Lung (tissue), 12 donors: Measurements from ENCODE around the gene ELF3. TPM values are rescaled to one million over a fixed set of nuclear protein-coding genes. Genes with fewer than 3 reads are reported as not detected.

Source experiments
- ATAC-seq: fragments of 200-7000 bp; cut with Tn5 transposase; one replicate; pipeline ENCODE4 v1.9.1; 2020; ENCODE audit warnings: moderate number of reproducible peaks; ENCODE audit not compliant: insufficient read depth, low FRiP score
- DNase-seq, 3 donors: peaks; one replicate each; pipeline ENCODE4 v3.0.0-alpha.2; 2013 to 2017
- H3K27ac ChIP-seq, 2 donors: one replicate each; pipeline ENCODE4 v1.5.1; 2013; ENCODE audit warnings: mild to moderate bottlenecking in 2 of 2, moderate library complexity in 2 of 2, control low read depth in 1 of 2, inconsistent platforms in 1 of 2, low read depth in 1 of 2, low read length in 1 of 2
- H3K27me3 ChIP-seq, 3 donors: one replicate each; pipeline ENCODE4 v1.5.1; 2013; ENCODE audit warnings: low read length in 2 of 3; ENCODE audit not compliant: control insufficient read depth in 3 of 3, insufficient read depth in 3 of 3
- H3K36me3 ChIP-seq, 4 donors: one replicate each; pipeline ENCODE4 v1.5.1; 2013; ENCODE audit warnings: low read length in 4 of 4, mild to moderate bottlenecking in 1 of 4, moderate library complexity in 1 of 4; ENCODE audit not compliant: control insufficient read depth in 4 of 4, insufficient read depth in 4 of 4
- H3K4me1 ChIP-seq, 5 donors: one replicate each; pipeline ENCODE4 v1.5.1; 2013; ENCODE audit warnings: low read length in 5 of 5, mild to moderate bottlenecking in 2 of 5, moderate library complexity in 1 of 5; ENCODE audit not compliant: control insufficient read depth in 5 of 5, insufficient read depth in 5 of 5
- H3K4me3 ChIP-seq: one replicate; pipeline ENCODE4 v1.5.1; 2013; ENCODE audit warnings: mild to moderate bottlenecking, control low read depth, moderate library complexity
- H3K9ac ChIP-seq, 2 donors: one replicate each; pipeline ENCODE4 v1.5.1; 2013; ENCODE audit warnings: low read length in 2 of 2, control low read depth in 1 of 2; ENCODE audit not compliant: insufficient read depth in 1 of 2
- H3K9me3 ChIP-seq, 4 donors: one replicate each; pipeline ENCODE4 v1.5.1; 2013; ENCODE audit warnings: low read length in 3 of 4, mild to moderate bottlenecking in 1 of 4, moderate library complexity in 1 of 4; ENCODE audit not compliant: control insufficient read depth in 4 of 4, insufficient read depth in 3 of 4
- CTCF ChIP-seq: IDR thresholded peaks from 2 replicates; pipeline ENCODE4 v1.5.1; 2012; ENCODE audit warnings: mild to moderate bottlenecking; ENCODE audit errors: control extremely low read depth, extremely low read depth
- WGBS, 2 donors: extraction: QIAGEN DNeasy Blood & Tissue Kit; methylation state at CpG; one replicate each; pipeline ENCODE4 v1.1.7; 2013; 5-methylcytosine and 5-hydroxymethylcytosine counted together
- polyA plus RNA-seq, 2 donors: library from polyadenylated mRNA; stranded (reverse); fragments of 200-250 nt; gene quantifications; one replicate each; pipeline ENCODE4 v1.2.1, GENCODE V29; 2013
- total RNA-seq, 2 donors: library from RNA; depleted of rRNA in 1 of 2; stranded (reverse); fragments of >200 nt in 1 of 2; gene quantifications; one replicate each; pipeline ENCODE4 v1.2.1, GENCODE V29; 2014 to 2021
- donor health status: control.
- donor health status: control.
- donor health status: Bipolar disorder and iron deficiency.
- donor health status: healthy.
- donor health status: DM: yes; HTN: yes; CAD: no.

Gene ELF3
- total and polyA plus RNA-seq, 4 donors: 143 to 219 (median 149) TPM

DNA sequence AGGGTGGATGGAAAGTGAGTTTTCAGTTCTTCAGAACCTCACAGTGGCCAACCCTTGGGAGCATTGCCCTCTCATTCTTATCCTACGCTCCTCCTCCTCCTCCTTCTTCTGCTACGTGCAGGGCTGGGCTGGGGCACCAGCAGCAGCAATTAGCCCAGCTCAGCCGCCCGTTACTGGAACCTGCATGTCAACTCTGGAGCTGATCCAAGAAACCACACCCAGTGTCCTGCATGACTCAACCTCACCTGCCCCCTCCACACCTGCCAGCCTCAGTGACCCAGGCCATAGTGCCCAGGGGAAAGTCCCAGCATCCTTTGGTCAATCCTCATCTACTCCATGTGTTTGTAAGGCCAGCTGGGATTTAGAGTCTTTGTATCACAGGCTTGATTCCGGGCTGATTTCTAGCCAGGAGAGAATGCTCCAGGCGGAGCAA, 12.6 kb downstream of the ELF3 start:
- Histone ChIP-seq H3K9me3 (no peaks in the 10 kb centered on the region), H3K27me3 (no peaks in the 10 kb centered on the region), H3K27ac (peak overlapping the region in 1 of 2 donors; percentile 56), H3K4me3 (no peak overlapping the region), H3K4me1 (peaks cover 0 to 6% (median 0%) of the 10 kb centered on the region in 5 donors), H3K9ac (no peak overlapping the region), H3K36me3 (no peaks in the 10 kb centered on the region)
- DNase-seq (peak in 1 of 3 donors; percentile 66), ATAC-seq (peak; percentile 56)
- 48 to 79% methylated on average over 6 of the region's 6 CpGs for WGBS, 2 donors
- no peak for TF ChIP-seq CTCF

DNA sequence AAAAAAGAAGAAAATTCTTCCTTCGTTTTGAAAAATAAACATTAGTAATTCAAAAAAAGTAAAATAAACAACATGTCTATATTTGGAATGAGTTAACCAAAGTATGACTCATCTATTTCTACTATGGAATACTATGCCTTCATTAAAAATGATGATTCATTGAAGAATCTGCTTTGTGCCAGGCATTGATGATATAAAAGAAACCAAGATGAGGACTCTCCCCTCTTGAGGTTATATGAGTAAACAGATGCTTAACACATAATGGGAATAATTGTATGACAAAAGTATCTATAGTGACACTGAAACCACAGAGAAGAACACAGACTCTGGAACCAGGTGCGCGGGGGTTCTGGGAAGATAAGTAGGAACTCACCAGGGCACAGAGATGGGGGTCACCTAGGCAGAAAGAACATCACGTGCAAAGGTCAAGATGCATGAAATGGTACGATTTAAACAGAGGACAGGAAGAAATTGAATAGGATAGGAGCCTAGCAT, 18.8 kb downstream of the ELF3 start:
- no peak overlapping the region for H3K27ac ChIP-seq
- no peaks in the 10 kb centered on the region for H3K9me3 ChIP-seq
- no peaks in the 10 kb centered on the region for H3K27me3 ChIP-seq
- no peak overlapping the region for H3K4me3 ChIP-seq
- 71 to 80% methylated on average over 5 of the region's 5 CpGs for WGBS, 2 donors
- H3K36me3 ChIP-seq: no peaks in the 10 kb centered on the region
- no peak overlapping the region for H3K9ac ChIP-seq
- ATAC-seq (no peak), DNase-seq (no peak)
- H3K4me1 ChIP-seq: peaks cover 0 to under 1% (median 0%) of the 10 kb centered on the region in 5 donors
- TF ChIP-seq CTCF: no peak

GRCh38 chr1:202029727-202030126, 19.3 kb downstream of the ELF3 start:
- no peak overlapping the region for H3K9ac ChIP-seq
- 81 to 89% methylated on average over 2 of the region's 2 CpGs for WGBS, 2 donors
- no peak overlapping the region for H3K27ac ChIP-seq
- H3K27me3 ChIP-seq: no peaks in the 10 kb centered on the region
- TF ChIP-seq CTCF: no peak
- DNase-seq: no peak
- no peaks in the 10 kb centered on the region for H3K9me3 ChIP-seq
- H3K4me3 ChIP-seq: no peak overlapping the region
- no peaks in the 10 kb centered on the region for H3K36me3 ChIP-seq
- peaks cover 0 to 4% (median 0%) of the 10 kb centered on the region in 5 donors for H3K4me1 ChIP-seq
- no peak for ATAC-seq

DNA sequence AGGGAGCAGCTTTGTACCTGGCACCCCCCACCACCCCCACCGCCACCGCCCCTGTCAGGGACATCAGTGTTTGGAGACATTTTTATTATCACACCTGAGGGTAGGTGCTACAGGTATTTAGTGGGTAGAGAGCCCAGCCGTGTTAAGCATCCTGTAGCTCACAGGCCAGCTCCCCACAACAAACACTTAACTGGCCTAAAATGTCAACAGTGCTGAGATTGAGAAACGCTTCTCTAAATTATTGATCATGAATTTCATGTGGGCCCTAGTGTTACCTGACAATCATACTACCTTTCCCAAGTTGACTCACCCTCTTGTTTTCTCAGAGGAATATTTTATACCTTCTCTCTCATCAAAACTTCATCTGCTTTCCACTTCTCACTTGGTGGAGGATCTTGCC, 21.4 kb downstream of the ELF3 start:
- Histone ChIP-seq H3K36me3 (no peaks in the 10 kb centered on the region), H3K4me1 (peaks cover 0 to 4% (median 0%) of the 10 kb centered on the region in 5 donors), H3K4me3 (no peak overlapping the region), H3K9ac (no peak overlapping the region), H3K27ac (no peak overlapping the region), H3K27me3 (no peaks in the 10 kb centered on the region), H3K9me3 (no peaks in the 10 kb centered on the region)
- ATAC-seq: no peak
- TF ChIP-seq CTCF: no peak
- WGBS, 2 donors: 72 to 83% methylated on average over 4 of the region's 4 CpGs
- no peak for DNase-seq
